H9 (cell line): Measurements from ENCODE around the gene COQ8B. TPM values are rescaled to one million over a fixed set of nuclear protein-coding genes. Genes with fewer than 3 reads are reported as not detected.
A peak's percentile ranks its signal among the peaks of the same experiment; 100 is the strongest.

Experiments used
- DNase-seq: peaks from one replicate; pipeline ENCODE4 v3.0.0-alpha.2; 2017
- H2AFZ ChIP-seq: one replicate; pipeline ENCODE4 v1.6.1; 2013; ENCODE audit warnings: mild to moderate bottlenecking, low read length, control low read depth, moderate library complexity
- H2AK5ac ChIP-seq: 2 replicates; pipeline ENCODE4 v1.6.1; 2013; ENCODE audit warnings: low read length, control low read depth, mixed read lengths; ENCODE audit not compliant: insufficient read length
- H2BK120ac ChIP-seq: one replicate; pipeline ENCODE4 v1.6.1; 2013; ENCODE audit warnings: low read depth, mild to moderate bottlenecking, low read length, control low read depth, inconsistent platforms; ENCODE audit not compliant: poor library complexity, severe bottlenecking
- H2BK12ac ChIP-seq: 2 replicates; pipeline ENCODE4 v1.6.1; 2013; ENCODE audit warnings: low read length, control low read depth, mixed read lengths, low read depth; ENCODE audit not compliant: insufficient read length
- H2BK15ac ChIP-seq: 2 replicates; pipeline ENCODE4 v1.6.1; 2013; ENCODE audit warnings: low read depth, low read length, control low read depth
- H2BK20ac ChIP-seq: one replicate; pipeline ENCODE4 v1.6.1; 2013; ENCODE audit warnings: low read depth, mild to moderate bottlenecking, low read length, control low read depth, inconsistent platforms; ENCODE audit not compliant: poor library complexity, severe bottlenecking
- H2BK5ac ChIP-seq: 2 replicates; pipeline ENCODE4 v1.6.1; 2013; ENCODE audit warnings: low read length, control low read depth, mixed read lengths; ENCODE audit not compliant: insufficient read length
- H3K14ac ChIP-seq: 2 replicates; pipeline ENCODE4 v1.6.1; 2013; ENCODE audit warnings: low read length, control low read depth; ENCODE audit not compliant: insufficient read depth
- H3K18ac ChIP-seq: 2 replicates; pipeline ENCODE4 v1.6.1; 2013; ENCODE audit warnings: low read depth, mild to moderate bottlenecking, mixed read lengths, low read length, control low read depth; ENCODE audit not compliant: insufficient read length
- H3K23ac ChIP-seq: 2 replicates; pipeline ENCODE4 v1.6.1; 2013; ENCODE audit warnings: low read length, control low read depth, mixed read lengths, low read depth; ENCODE audit not compliant: insufficient read length
- H3K23me2 ChIP-seq: 2 replicates; pipeline ENCODE4 v1.6.1; 2013; ENCODE audit warnings: low read depth, mild to moderate bottlenecking, mixed read lengths, low read length, control low read depth; ENCODE audit not compliant: insufficient read length, poor library complexity, severe bottlenecking
- H3K27ac ChIP-seq: 2 replicates; pipeline ENCODE4 v1.5.1; 2013; ENCODE audit warnings: low read length, control low read depth, mixed read lengths, low read depth; ENCODE audit not compliant: insufficient read length
- H3K27me3 ChIP-seq: 2 replicates; pipeline ENCODE4 v1.6.1; 2013; ENCODE audit warnings: low read length, control low read depth, inconsistent platforms; ENCODE audit not compliant: insufficient read depth
- H3K4ac ChIP-seq: 2 replicates; pipeline ENCODE4 v1.6.1; 2013; ENCODE audit warnings: low read depth, mild to moderate bottlenecking, control low read depth, inconsistent platforms, low read length, moderate library complexity
- H3K4me1 ChIP-seq: 2 replicates; pipeline ENCODE4 v1.6.1; 2013; ENCODE audit warnings: low read length, control low read depth, inconsistent platforms; ENCODE audit not compliant: insufficient read depth
- H3K4me2 ChIP-seq: 2 replicates; pipeline ENCODE4 v1.6.1; 2013; ENCODE audit warnings: low read length, control low read depth, mixed read lengths; ENCODE audit not compliant: insufficient read length, insufficient read depth
- H3K56ac ChIP-seq: 2 replicates; pipeline ENCODE4 v1.6.1; 2013; ENCODE audit warnings: low read depth, mild to moderate bottlenecking, mixed read lengths, low read length, control low read depth; ENCODE audit not compliant: insufficient read length
- H3K79me1 ChIP-seq: 2 replicates; pipeline ENCODE4 v1.6.1; 2013; ENCODE audit warnings: low read depth, mild to moderate bottlenecking, moderate library complexity, low read length, control low read depth, inconsistent platforms; ENCODE audit not compliant: insufficient read depth, poor library complexity, severe bottlenecking
- H3K79me2 ChIP-seq: 2 replicates; pipeline ENCODE4 v1.6.1; 2013; ENCODE audit warnings: low read length, control low read depth, inconsistent platforms; ENCODE audit not compliant: insufficient read depth
- H3K9ac ChIP-seq: 2 replicates; pipeline ENCODE4 v1.6.1; 2013; ENCODE audit warnings: low read length, control low read depth, mixed read lengths; ENCODE audit not compliant: insufficient read length; ENCODE audit errors: extremely low read depth
- H3K9me3 ChIP-seq: one replicate; pipeline ENCODE4 v1.6.1; 2013; ENCODE audit warnings: low read depth, low read length, inconsistent platforms; ENCODE audit not compliant: control insufficient read depth
- H3T11ph ChIP-seq: one replicate; pipeline ENCODE4 v1.6.1; 2013; ENCODE audit warnings: mild to moderate bottlenecking, low read length, control low read depth, inconsistent platforms
- H4K20me1 ChIP-seq: one replicate; pipeline ENCODE4 v1.6.1; 2013; ENCODE audit not compliant: control insufficient read depth, insufficient read length, insufficient read depth
- H4K5ac ChIP-seq: 2 replicates; pipeline ENCODE4 v1.6.1; 2013; ENCODE audit warnings: low read depth, mild to moderate bottlenecking, mixed read lengths, low read length, control low read depth; ENCODE audit not compliant: insufficient read length
- H4K8ac ChIP-seq: replicated peaks from 2 replicates; pipeline ENCODE4 v1.6.1; 2013; ENCODE audit warnings: low read length, control low read depth, mixed read lengths, low read depth; ENCODE audit not compliant: insufficient read length
- H4K91ac ChIP-seq: 2 replicates; pipeline ENCODE4 v1.6.1; 2013; ENCODE audit warnings: low read depth, mild to moderate bottlenecking, moderate library complexity, mixed read lengths, low read length, control low read depth; ENCODE audit not compliant: insufficient read length
- H3K27ac Mint-ChIP-seq, 3 experiments: 2 replicates in 2 of 3; 3 replicates in 1 of 3; pipeline ENCODE4 v1.8.0; 2020 to 2021; ENCODE audit warnings: mixed read lengths in 3 of 3, mild to moderate bottlenecking in 1 of 3, moderate library complexity in 1 of 3
- H3K27me3 Mint-ChIP-seq: 2 replicates; pipeline ENCODE4 v1.8.0; 2021; ENCODE audit warnings: low read depth, mild to moderate bottlenecking, moderate library complexity, mixed read lengths
- H3K36me3 Mint-ChIP-seq, 3 experiments: 2 replicates in 2 of 3; 3 replicates in 1 of 3; pipeline ENCODE4 v1.8.0; 2020 to 2021; ENCODE audit warnings: low read depth in 3 of 3, mixed read lengths in 3 of 3; ENCODE audit not compliant: insufficient read depth in 1 of 3
- H3K4me1 Mint-ChIP-seq, 2 experiments: 2 replicates each; pipeline ENCODE4 v1.8.0; 2020; ENCODE audit warnings: mixed read lengths in 2 of 2
- H3K4me3 Mint-ChIP-seq, 2 experiments: 2 replicates in 1 of 2; 3 replicates in 1 of 2; pipeline ENCODE4 v1.8.0; 2020 to 2021; ENCODE audit warnings: mild to moderate bottlenecking in 2 of 2, mixed read lengths in 2 of 2, moderate library complexity in 1 of 2
- H3K9me3 Mint-ChIP-seq, 2 experiments: 2 replicates in 1 of 2; 3 replicates in 1 of 2; pipeline ENCODE4 v1.8.0; 2020; ENCODE audit warnings: mild to moderate bottlenecking in 2 of 2, mixed read lengths in 2 of 2, moderate library complexity in 1 of 2
- CTCF ChIP-seq: fragments of 200-600 bp; sonication (generic); conservative IDR thresholded peaks from 3 replicates; pipeline ENCODE4 v1.8.0; 2021; ENCODE audit warnings: antibody characterized with exemption, mild to moderate bottlenecking
- WGBS: extraction: QIAGEN DNeasy Blood & Tissue Kit; methylation state at CpG from one replicate; pipeline ENCODE4 v1.1.7; 2013; ENCODE audit warnings: missing lambda C conversion rate, low lambda C conversion rate, mixed read lengths; ENCODE audit not compliant: insufficient read length; ENCODE audit errors: extremely low coverage; 5-methylcytosine and 5-hydroxymethylcytosine counted together
- total RNA-seq: library from RNA; stranded (reverse); gene quantifications from 2 replicates; pipeline ENCODE4 v1.2.1, GENCODE V29; 2021

Gene COQ8B
- total RNA-seq, 1 experiment from 2014 or later = 40.5 TPM

GRCh38 chr19:40719414-40719894, 2.8 kb upstream of the COQ8B start:
- no peak overlapping the region for H3K27ac ChIP-seq
- H3K9me3 ChIP-seq = no peaks in the 10 kb centered on the region
- no peak overlapping the region for H4K91ac ChIP-seq
- H2BK15ac ChIP-seq = no peak overlapping the region
- no peak overlapping the region for H2BK120ac ChIP-seq
- H3K4me1 ChIP-seq = no peaks in the 10 kb centered on the region; the same call in 1 of the 2 replicates
- Mint-ChIP-seq H3K27ac (no peak overlapping the region), H3K9me3 (peaks cover 0 to 3% of the 10 kb centered on the region in 2 experiments; a peak in 2 of 5 replicates), H3K4me3 (peak overlapping the region; percentile 93 to 94), H3K36me3 (peaks cover 15 to 29% (median 23%) of the 10 kb centered on the region in 3 experiments), H3K27me3 (no peaks in the 10 kb centered on the region), H3K4me1 (peaks cover 24 to 40% of the 10 kb centered on the region in 2 experiments)
- no peak overlapping the region for H3K56ac ChIP-seq
- H2AK5ac ChIP-seq = no peak overlapping the region
- TF ChIP-seq CTCF = no peak
- H3K27me3 ChIP-seq = no peaks in the 10 kb centered on the region
- no peak overlapping the region for H4K5ac ChIP-seq
- no peaks in the 10 kb centered on the region; the same call in 1 of the 2 replicates for H3K79me2 ChIP-seq
- no peak overlapping the region for H2BK12ac ChIP-seq
- H3K23ac ChIP-seq = no peak overlapping the region
- no peaks in the 10 kb centered on the region for H3K79me1 ChIP-seq
- no peak overlapping the region for H4K8ac ChIP-seq
- H3K18ac ChIP-seq = no peak overlapping the region
- no peak overlapping the region for H3T11ph ChIP-seq
- H2BK20ac ChIP-seq = no peak overlapping the region
- H3K4ac ChIP-seq = no peak overlapping the region
- no peak overlapping the region for H2BK5ac ChIP-seq
- WGBS = no CpG with 5 or more reads among the region's 7 CpGs
- H3K4me2 ChIP-seq = peak overlapping the region; percentile 90
- no peaks in the 10 kb centered on the region for H4K20me1 ChIP-seq
- no peak overlapping the region for H2AFZ ChIP-seq
- H3K14ac ChIP-seq = no peak overlapping the region
- H3K9ac ChIP-seq = no peak overlapping the region
- H3K23me2 ChIP-seq = peaks cover 32% of the 10 kb centered on the region
- no peak for DNase-seq
